Mammary epithelial cell (primary cell): ENCODE measurements around the gene ALKBH2.

ENCODE experiments used
- CTCF ChIP-seq, 2 donors: IDR thresholded peaks in 1 of 2; conservative IDR thresholded peaks in 1 of 2; 2 replicates each; pipeline ENCODE4 v1.5.1; 2011 to 2012; ENCODE audit warnings: inconsistent platforms in 2 of 2, low read length in 2 of 2, mild to moderate bottlenecking in 2 of 2, control low read depth in 1 of 2, low read depth in 1 of 2; ENCODE audit not compliant: insufficient read depth in 1 of 2; ENCODE audit errors: extremely low read depth in 1 of 2
- EZH2 ChIP-seq: IDR thresholded peaks from 2 replicates; pipeline ENCODE4 v1.6.1; 2012; ENCODE audit warnings: low read length, inconsistent platforms, borderline replicate concordance

- TF ChIP-seq EZH2 = no peak
- TF ChIP-seq CTCF (conservative IDR thresholded peaks at IDR 0.05 in 1 of 2, IDR thresholded peaks at IDR 0.05 in 1 of 2; ENCODE audit: extremely low read depth in 1 of 2, insufficient read depth in 1 of 2, low read depth in 1 of 2, low read length in 2 of 2) = no peak
These were observed 17.8 kb upstream of the ALKBH2 start for GRCh38 chr12:109110988-109111495.
